Stimulated activated naive CD8-positive, alpha-beta T cell treated with anti-CD3 and anti-CD28 coated beads, Interleukin-15, Interleukin-2, amounts not matched to agents 100 U/mL and 50 U/mL, for 24 hours (primary cell): ENCODE data around the gene EPS8L3.
A peak's percentile ranks its signal among the peaks of the same experiment; 100 is the strongest.
"Not testable (repeated sequence)": the region's sequence is repeated elsewhere in the genome, so short reads cannot be mapped to it uniquely, and the experiment has no call there.

ENCODE experiments used
- ATAC-seq: fragments of 150-1000 bp; cut with Tn5 transposase; one replicate; pipeline ENCODE4 v1.10.0; 2021
- DNase-seq: peaks from one replicate; pipeline ENCODE4 v3.0.0; 2021

EPS8L3 gene

DNA sequence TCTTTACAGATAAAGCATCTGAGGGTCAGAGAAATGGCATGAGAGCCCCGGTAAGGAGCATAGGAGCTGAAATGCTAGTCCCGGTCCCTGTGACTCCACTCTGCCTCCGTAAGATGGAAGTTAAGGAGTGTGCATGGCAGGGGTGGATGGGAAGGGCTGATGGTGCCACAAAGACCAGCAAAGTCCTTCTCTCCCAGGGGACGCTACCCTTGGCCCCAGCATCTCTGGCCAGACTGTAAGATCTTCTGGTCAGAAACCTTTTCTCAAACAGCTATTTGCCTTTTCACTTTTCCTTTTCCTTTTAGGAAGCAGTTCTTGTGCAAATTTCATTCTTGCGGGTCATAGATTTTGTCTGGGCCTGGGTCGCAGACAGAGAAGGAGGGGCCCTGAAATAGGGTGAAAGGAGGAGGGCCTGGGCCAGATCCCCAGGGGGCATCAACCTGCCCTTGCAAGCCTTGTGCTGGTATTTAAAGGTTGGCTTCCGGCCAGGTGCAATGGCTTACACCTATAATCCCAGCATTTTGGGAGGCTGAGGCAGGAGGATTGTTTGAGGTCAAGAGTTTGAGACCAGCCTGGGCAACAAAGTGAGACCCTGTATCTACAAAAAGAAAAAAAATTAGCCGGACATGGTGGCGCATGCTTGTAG is 14.4 kb upstream of the EPS8L3 start:
- no peak for ATAC-seq
- DNase-seq: no peak

DNA sequence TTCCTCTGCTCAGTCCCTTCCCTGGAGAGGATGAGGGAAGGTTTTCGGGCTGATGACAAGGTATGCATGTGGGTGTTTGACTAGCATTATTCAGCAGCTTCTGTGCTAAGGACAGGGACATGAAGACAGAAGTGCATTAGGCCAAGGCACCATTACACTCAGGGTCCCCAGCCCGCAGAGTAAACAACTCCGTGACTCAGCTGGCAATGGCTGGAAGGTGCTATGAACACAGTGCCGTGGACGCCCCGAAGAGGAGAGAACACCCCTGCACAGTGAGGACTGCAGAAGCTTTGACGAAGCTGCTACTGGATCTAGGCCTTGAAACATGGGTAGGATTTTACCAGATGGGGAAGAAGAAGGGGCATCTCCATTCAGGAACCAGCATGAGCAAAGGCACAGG is 13.7 kb upstream of the EPS8L3 start:
- DNase-seq (no peak), ATAC-seq (no peak)

DNA sequence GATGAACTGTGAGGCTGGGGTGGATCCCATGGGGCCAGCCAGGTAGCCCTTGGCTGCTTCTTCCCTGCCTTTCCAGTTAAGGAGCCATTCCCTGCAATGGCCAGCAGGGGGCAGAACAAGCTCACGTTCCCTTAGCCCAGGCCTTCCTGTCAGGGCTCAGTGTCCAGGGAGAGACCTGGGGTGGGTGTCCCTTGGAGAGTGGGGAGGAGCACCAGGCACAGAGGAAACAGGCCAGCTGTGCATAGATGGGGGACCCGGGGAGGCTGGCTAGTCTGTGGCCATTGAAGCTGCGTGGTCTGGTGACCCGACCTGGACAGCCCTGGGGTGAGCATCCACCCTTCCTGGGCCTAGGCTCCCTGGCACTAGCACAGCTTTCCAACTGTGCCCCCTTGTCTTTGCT is 13.2 kb upstream of the EPS8L3 start:
- peak; percentile 80 for ATAC-seq
- DNase-seq: peak; percentile 75

DNA sequence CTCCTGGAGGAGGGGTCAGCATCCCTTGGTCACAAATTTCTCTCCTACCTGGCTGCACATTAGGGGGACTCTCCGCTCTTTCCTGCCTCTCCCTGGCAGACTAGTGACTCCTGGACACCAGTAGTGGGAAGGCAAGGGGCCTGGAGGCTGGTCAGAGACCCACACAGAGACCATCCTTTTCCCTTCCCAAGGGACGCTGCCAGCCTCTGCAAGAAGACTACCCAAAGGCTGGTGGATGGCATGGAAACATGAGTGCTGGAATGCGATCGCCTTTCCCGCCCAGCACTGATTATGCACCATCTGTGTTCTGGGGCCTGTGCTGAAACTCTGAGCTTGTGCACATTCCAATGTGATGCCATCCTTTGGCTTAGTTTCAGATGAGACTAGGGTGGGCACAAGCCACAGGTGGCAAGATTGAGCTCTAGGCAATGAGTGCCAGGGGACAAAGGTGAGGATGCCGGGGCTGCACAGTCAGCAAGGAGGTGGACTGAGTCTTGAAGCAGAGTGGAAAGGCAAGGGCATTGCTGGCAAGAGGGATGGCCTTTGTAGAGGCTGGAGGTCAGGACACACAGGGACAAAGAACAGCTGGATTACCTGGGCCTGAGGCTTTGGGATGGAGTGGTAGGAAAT is 12.6 kb upstream of the EPS8L3 start:
- no peak for DNase-seq

DNA sequence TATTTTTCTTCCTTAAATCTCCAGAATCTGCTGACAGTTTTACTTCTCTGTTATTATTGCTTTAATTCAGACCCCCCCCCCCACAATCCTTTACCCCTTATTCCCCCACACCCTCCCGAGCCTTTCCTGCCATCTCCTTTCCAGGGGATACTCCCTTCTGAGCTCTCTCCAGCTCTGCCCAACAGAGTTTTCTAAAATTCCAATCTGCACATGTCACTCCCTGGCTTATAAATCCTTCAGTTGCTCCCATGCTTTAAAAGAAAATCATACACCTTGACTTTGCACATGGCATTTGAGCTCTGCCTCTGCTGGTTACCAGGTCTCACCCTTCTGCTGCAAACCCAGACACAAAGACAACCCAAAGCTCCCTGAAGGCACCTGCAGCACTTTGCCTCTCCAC is 11.7 kb upstream of the EPS8L3 start:
- no peak for ATAC-seq
- DNase-seq: no peak

More for the DNA sequence above, 12.6 kb upstream of the EPS8L3 start:
- no peak for ATAC-seq

DNA sequence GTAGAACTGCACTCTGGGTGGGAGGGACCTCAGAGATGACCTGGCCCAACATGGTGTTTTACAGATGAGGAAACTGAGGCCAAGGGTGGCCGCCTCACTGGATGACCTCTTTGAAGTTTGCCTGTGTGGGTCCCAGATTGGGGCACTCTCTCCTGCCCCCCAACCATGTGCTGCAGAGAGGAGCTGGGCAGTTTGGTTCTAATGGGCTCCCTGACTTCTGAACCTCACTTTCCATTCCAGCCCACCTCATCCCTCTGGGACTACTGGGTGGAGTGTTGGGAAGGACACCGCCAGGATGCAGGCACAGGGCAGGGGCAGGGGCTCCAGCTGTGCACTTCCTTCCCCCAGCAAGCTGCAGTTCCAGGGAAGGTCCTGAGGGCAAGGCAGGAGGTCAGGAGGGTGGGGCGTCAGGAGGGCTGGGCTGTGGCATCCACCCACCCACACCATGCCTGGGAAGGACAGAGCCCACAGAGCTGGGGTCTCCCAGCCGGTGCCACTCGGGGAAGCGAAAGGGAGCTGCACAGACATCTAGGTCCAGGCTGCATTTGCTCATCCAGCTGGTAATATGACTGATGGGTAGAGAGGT is 10.3 kb upstream of the EPS8L3 start:
- ATAC-seq (no peak), DNase-seq (no peak)

DNA sequence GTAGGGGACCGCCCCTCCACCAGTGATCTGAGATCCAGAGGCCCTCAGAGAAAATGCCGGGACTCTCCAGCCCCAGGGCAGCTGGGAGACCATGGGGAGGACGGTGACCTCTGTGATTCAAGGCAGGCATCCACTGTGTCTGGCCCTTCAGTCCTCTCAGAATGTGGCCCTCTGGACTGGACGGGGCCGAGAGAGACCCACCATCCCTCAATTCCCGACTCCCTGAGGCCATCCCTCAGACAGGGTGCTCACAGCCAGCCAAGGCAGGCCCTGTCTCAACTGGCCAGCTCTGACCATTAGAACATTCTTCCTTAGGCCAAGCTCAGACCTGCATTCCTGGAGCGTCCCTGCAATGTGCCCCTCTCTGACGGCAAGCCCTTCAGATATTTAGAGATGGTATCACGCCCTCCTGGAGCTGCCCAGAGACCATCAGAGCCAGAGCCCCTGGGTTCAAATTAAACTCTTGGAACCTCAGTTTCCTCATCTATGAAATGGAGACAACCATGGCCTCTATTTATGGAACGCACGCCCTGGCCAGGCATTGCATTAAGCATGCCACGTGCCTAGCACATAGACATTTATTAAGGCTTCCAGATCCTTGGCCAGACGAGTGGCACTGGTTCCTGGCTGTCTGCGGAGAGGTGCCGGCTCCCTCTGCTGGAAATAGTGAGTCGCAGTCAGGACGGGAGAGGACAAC is 9.6 kb upstream of the EPS8L3 start:
- DNase-seq: peak; percentile 67
- ATAC-seq: peak; percentile 88

DNA sequence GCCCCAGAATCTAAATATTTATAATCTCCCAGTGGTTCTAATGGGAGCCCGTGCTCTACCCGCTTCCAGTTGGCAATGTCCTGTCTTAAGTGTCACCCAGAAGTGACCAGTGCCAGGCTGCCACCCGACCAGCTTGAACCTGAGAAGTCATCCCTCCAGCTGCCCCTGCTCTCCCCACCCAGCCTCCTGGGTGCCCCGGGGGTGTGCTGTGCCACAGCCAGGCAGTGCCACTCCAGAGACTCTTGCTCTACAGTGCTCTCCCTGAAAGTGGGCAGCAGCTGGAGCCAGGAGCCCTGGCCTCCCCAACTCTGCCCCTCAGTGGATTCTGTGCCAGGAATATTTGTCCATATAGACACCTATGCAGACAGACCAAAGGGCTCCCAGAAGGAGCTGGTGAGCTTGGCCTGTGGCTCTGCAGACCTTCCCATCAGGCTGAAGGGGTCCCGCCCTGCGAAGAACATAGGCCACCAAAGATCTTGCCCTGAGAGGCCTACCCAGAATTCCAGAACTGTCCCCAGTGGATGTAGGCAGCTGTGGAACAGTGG is 9.0 kb upstream of the EPS8L3 start:
- ATAC-seq (no peak), DNase-seq (no peak)

DNA sequence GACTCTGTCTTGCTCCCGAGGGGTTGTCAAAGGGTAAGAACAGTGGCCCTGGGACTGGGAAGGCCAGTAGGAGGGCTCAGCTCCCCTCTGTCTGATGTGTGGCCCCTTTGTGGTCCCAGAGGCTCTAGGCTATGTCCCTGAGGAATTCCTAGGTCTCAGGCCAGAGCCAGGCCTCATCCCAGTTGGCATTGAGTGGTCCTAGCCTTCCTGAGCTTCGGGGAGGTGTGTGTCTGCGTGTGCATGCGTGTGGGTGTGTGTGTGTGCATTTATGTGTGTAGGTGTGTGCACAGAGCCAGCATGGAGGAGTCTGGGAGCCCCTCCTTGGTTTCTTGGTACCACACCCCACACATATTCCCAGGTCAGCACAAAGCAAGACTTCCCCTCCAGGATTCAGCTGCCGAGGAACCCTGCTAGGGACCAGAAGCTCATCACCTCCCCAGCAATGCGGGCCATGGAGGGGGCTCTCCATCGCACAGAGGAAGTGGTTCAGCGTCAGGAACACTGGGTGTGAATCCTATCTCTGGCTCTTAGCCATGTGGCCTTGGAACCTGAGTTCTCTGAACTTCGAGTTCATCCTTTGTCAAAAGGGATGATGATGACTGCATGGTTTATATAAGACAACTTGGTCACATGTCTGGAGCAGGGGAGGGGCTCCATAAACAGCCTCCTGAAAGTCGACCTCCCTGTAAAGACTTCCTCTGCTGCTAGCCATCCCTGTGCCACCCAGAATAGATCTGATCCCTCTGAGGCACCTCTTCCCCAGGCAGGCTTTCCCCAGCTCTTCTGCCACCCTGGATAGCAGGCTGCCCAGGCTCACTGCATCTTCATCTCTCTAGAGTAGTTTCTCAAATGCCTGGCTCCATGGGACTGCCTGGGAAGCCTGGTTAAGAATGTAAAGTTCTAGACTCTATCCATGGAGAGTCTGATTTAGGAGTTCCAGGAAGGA is 8.3 kb upstream of the EPS8L3 start:
- no peak for DNase-seq

DNA sequence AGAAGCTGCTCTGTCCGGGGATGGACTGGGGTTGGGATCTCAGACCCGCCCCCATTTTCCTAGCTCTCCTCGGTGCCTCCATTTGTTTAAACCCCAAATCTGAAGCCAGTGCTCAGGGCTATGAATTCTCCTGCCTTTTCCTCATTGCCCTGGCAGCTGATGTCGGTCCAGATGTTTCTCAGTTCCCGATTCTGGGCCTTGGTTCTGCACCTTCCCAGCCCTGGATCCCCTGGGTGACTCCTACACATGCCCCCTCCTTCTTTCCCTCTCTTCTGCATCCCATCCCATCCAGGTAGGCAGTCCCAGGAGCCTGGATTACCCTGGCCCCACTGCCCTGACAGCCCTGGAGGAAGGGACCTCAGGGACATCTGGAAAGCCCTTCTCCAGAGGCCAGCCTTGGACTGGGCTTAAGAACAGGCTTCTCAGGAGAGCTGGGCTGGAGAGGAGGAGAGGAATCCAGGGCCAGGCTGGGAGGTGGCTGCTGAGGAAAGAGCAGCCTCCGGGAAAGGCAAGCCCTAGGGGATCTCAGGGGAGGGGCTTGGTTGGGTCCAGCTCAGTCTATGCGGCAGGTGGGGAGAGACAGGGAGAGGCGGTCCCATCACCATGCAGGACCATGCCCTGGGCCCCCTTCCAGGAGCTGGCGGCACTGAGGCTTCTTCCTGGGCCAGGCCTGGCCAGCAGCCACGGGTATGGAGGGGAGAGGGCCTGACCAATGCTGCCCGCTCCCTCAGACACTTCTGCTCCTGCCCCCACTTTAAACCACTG is 6.8 kb upstream of the EPS8L3 start:
- DNase-seq (no peak), ATAC-seq (no peak)

More for the DNA sequence above, 8.3 kb upstream of the EPS8L3 start:
- no peak for ATAC-seq

DNA sequence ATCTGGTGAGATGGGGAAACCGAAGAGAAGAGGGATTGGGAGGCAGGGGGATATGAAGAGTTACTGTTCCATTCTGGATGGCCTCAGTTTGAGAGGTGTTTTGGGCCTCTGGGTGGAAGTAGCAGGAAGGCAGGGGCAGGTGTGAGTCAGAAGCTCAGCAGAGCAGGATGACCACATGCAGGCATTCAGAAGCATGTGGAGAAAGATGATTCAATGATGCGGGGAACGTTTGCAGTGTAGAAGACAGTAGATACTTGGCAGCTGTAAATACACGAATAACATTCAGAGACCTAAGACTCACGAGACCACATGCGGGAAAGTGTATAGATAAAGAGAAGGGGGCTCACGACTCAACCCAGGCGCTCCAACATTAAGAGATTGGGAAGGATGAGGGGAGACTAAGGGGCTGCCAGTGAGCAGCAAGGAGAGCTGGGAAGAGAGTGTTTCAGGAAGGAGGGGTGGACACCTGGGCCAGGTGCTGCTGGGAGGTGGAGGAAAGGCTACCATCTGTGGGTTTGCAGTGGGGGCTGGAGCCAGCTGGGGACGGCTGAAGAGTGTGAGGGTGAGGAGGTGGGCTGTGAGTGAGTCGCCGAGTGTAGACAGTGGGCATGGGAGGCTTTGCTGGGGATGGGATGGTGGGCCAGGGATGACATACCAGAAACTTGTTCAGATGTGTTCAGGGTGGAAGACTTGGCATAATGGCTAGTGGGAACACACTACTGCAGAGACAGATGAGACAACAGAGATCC is 5.8 kb upstream of the EPS8L3 start:
- no peak for ATAC-seq
- no peak for DNase-seq

DNA sequence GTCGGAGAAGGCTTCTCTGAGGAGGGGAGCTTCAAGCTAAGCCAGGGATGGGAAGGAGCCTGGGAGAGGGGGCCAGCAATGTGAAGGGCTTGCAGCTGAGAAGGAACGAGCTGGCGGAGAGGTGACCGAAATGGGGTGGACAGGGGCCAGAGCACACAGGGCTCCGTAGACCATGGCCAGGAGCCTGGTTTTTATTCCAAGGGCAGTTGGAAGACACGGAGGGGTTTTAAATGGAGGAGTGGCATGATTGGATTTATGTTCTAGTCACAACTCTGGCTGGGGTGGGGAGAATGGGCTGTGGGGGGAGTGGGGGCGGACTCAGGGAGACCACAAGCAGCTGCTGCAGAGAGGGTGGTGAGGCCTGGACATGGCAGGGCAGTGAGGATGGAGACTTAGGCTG is 5.1 kb upstream of the EPS8L3 start:
- ATAC-seq (no peak), DNase-seq (no peak)

DNA sequence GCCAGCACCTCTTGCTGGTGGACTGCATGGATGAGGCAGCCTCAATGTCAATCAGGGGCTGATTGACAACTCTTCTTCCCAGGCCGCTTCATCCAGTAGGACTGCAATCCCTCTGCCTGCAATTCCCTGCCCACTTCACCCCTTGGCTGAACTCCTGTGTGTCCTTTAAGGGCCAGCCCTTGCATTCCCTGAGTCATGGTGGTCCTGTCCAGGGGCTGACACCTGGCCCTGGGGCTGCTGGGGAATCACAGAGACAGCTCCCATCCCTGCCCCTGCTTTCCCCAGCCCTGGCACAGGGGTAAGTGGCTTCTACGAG is 4.6 kb upstream of the EPS8L3 start:
- DNase-seq: no peak
- no peak for ATAC-seq

DNA sequence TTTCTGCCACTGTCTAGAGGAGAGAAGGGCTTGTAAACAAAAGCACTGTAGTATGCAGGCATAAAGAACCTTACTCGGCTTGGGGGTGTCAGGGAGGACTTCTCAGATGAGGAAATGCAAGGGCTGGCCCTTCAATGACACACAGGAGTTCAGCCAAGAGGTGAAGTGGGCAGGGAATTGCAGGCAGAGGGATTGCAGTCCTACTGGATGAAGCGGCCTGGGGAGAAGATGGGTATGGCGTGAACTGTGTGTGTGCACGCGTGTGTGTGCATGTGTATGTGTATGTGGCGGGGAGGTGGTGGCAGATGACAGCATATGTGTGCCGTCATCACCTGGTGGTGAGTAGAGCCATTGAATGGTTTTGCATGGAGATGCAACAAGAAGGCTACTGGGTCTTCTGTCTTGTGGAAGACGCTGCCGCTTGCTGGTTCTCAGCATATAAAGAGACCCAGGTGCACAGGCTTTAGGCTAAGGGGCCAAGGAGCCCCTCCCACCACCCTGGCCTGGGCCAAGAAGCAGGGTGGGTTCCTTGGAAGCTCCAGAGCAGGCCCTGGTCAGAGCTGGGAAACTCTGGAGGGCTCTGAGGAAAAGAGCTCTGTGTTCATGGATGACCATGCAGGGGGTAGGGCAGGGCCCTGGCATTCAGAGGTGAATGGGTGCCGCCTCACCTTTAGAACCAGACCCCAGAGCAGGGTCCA is 4.1 kb upstream of the EPS8L3 start:
- DNase-seq (no peak), ATAC-seq (no peak)

DNA sequence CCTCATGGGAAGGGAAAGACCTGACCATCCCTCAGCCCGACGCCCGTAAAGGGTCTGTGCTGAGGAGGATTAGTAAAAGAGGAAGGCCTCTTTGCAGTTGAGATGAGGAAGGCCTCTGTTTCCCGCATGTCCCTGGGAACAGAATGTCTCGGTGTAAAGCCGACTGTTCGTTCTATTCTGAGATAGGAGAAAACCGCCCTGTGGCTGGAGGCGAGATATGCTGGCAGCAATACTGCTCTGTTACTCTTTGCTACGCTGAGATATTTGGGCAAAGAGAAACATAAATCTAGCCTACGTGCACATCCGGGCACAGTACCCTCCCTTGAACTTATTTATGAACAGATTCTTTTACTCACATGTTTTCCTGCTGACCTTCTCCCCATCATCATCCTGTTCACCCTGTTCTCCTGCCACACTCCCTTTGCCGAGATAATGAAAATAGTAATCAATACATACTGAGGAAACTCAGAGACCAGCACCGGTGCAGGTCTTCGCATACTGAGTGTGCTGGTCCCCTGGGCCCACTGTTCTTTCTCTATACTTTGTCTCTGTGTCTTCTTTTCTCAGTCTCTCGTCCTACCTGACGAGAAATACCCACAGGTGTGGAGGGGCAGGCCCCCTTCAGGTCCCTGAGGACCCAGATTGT is 3.4 kb upstream of the EPS8L3 start:
- ATAC-seq, DNase-seq: not testable (repeated sequence)

DNA sequence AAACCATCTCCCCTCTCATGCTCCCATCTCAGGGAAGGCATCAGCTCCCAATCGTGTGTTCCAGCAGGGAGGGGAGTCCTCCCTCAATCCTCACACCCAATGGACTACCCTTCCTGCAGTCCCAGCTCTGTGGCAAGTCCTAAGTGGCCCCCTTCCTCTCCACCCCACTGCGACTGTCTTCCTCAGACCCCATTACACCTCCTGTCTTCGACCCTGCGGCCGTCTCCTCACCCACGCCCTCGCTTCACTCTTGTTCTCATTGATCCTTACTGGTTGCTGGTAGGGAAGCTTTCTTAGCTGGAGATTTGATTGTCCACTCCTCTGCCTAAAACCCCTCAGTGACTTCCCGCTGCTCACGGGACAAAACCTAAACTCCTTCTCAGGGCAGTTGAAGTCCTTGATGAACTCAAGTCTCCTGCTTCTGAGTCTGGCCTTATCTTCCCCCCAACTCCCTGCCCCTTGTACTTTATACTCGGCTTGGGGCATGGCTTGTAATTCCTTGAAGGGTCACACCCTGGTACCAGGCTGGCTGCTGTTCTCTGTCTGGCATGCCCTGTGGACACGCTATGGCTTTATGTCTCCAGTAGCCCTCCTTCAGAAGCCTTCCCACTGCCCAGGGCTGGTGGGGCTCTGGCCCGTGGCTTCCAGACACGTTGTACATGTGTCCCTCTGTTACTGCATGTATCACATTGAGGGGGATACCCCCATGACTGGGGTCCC is 2.3 kb upstream of the EPS8L3 start:
- no peak for DNase-seq
- ATAC-seq: no peak

DNA sequence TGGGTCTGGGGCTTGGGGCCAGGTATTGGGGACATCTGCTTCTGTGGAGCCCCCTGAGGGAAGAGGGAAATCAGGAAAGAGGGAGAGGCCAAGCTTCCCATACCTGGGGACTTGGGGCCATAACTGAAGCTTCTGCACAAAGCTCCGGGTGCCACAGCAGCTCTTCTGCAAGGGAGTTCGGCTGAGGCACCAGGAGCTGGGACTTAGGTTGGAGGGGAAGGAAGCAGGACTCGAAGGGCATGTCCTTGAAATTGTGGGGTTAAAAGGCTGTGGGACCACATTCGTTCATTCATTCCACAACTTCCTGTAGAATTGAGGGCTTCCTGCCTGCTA is 1.7 kb upstream of the EPS8L3 start:
- no peak for DNase-seq
- ATAC-seq: no peak

DNA sequence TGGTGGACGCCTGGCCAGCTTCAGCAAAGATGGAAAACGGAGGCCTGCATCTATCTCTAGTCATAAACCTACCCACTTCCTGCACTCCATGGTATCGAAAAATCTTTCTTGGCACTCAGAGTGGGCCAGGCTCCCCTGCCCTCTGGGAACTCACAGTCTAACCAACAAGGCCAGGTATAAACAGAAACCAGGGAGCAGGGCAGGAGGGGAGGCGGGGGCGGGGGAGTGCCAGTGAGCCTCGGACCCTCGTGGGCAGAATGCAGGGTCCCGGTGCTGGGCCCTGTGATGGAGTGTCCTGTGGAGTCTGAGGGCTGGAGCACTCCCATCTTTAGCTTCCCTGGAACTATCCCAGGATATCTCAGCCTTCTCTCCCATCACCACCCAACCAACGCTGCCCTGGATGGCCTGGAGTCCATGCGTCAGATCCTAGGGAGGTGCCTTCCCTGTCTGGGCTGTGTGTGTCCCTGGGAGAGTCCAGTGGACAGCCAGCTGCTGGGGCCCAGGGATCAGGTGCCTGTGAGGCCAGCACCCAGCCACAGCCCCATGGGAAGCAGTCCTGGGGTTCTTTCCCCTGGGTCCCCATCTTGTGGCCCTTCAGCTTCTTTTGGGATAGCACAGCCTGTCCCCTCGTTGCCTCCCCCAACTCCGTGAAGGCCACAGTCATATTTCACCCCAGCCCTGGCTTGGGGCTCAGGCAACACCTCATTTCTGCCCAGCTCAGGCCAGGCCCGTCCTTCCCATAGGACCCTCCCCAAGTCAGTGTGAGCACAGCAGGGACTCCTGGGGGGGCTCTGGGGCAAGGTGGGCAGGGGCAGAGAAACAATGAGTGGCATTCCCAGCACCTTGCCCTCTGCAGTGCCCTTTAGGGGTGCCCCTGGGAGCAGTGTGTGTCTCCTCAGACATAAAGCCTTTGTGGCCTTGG is 1.1 kb upstream of the EPS8L3 start:
- ATAC-seq (no peak), DNase-seq (no peak)
